RKO (cell line): ENCODE measurements around the gene TMEM260.
"Not testable (repeated sequence)": the region's sequence is repeated elsewhere in the genome, so short reads cannot be mapped to it uniquely, and the experiment has no call there.

Source experiments
- DNase-seq: peaks from one replicate; pipeline ENCODE4 v3.0.0-alpha.2; 2016; ENCODE audit warnings: low spot score

TMEM260 gene

DNA sequence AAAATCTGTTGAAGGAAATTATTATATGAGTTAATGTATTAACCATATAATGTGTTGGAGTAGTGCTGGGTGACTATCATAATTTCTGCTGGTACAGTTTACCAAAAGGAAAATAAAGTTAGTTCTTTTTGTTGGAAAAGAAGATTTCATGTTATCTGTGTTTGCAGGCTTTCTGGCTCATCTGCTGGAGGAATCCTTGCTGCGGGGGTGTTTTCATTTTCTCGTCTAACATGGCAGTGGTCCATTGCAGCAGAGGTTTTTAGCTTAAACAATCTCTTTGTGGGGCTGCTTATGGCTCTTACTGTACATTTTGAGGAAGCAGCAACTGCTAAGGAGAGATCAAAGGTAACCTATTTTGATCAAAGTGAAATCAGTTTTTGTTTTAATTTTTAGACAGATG lies 24.1 kb downstream of the TMEM260 start:
- DNase-seq: no peak

DNA sequence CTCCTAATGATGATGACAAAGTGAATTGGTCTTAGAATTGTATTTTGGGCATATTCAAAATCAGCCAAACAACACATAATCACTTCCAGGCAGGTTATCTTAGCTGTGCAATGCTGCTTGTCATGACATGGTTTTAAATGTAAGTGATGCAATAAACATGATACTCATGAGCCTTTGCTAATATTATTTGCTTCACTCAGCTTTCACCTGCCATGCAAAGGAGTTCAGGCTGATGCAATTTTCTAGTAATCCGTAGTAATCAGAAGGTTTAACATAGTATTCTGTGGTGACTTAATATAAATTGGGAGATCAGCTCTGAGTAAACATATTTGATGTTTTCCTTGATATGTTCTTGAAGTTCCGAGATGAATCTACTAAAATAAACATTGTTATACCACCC lies 29.1 kb downstream of the TMEM260 start:
- DNase-seq: no peak

DNA sequence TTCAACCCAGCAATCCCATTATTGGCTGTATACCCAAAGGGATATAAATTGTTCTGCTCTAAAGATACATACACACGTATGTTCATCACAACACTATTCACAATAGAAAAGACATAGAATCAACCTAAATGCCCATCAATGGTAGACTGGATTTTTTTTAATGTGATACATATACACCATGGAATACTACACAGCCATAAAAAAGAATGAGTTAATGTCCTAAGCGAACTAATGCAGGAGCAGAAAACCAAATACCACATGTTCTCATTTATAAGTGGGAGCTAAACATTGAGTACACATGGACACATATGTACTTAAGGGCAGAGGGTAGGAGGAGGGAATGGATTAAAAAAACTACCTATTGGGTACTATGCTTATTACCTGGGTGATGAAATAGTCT lies 32.1 kb downstream of the TMEM260 start:
- DNase-seq: not testable (repeated sequence)

DNA sequence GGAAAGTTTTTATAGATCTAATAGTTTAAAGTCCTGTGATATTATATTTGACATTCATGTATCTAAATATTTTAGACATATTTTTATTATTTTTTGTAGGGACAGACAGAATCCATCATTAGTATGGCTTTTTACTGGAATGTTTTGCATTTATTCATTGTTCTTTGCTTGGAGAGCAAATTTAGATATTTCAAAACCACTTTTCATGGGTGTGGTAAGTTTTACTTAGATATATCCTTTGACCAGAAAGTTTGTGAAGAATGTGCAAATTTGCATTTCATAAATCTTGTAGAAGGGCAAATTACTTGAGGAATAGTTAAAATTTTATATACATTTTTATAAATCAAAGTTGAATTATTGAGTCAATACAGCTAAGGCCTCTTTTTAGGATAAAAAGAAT lies 37.5 kb downstream of the TMEM260 start:
- DNase-seq: no peak

DNA sequence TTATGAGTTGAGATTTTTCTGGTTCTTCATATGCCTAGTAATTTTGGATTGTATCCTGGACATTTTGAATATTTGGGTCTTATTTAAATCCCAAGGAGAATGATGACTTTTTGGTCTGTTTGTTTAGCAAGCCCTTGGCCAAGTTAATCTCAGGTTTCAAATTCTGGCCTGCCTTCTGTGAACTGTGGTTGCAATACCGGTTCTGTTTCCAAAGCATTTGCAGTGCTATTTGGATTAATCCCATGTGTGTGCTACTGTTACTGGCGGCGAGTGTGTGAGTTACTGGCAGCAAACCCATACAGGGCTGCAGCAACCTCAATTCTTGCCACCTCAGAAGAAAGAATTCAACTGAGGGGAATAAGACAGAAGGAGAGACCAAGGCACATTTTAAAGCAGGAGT lies 51.1 kb downstream of the TMEM260 start:
- DNase-seq: no peak

- DNase-seq: no peak
Observed at GRCh38 chr14:56632195-56632594, 52.6 kb downstream of the TMEM260 start.

DNA sequence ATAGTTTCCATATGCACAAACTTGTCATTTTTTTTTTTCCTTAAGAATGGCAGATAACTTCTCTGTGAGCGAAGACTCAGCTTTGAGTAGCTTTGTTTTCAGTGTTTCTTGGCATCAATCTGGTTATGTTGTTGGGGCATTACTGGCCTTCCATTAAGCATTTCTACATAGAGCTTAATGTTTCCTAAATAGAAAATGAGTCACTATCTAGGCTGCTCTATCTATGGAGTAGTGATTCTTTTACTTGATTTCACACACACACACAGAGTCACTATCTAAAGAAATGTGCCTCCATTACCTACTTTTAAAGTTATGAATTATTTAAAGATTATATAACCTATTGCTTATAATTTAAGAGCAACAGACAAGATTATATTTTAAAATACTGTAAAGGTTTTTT lies 53.9 kb downstream of the TMEM260 start:
- no peak for DNase-seq

DNA sequence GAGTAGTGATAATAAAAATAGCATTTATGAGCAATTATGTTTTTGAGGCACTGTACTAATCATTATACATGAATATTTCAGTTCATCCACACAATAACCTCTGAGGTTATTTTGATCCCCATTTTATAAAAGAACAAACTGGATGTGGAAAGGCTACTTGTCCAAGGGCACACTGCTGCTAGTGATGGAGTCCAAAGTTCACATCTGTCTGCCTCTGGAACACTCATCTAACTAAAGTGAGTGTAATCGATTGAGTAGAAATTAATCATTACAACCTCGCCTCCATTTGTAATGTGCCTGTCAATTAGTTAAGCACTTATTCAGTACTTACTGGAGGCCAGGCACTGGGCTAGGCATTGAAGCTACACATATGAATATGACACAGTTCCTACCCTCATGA lies 55.4 kb downstream of the TMEM260 start:
- no peak for DNase-seq

GRCh38 chr14:56647493-56647892 lies 67.9 kb downstream of the TMEM260 start:
- DNase-seq: no peak

GRCh38 chr14:56648508-56649301 lies 69.1 kb downstream of the TMEM260 start:
- no peak for DNase-seq

- DNase-seq: no peak
Observed at GRCh38 chr14:56649382-56649781, 69.8 kb downstream of the TMEM260 start.

- DNase-seq: no peak
Observed at GRCh38 chr14:56650048-56650447, 70.5 kb downstream of the TMEM260 start.

DNA sequence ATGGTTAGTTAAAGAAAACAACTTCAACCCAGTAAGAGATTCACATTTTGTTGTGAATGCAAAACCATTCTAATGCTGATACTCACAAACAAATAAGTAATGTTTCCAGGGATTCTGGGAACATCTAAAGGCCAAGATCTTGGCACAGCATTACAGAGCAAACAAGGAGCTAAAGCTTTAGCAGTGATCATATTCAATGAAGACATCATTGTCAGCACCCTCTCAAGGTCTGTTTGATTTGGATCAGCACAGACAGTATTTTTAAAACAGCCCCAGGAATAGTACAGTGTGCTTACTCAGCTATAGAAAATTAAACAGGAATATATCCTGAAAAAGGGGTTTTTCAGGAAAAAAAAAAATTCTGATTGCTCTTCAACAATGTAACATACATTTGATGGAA lies 71.4 kb downstream of the TMEM260 start:
- no peak for DNase-seq

GRCh38 chr14:56657604-56658003 lies 78.0 kb downstream of the TMEM260 start:
- no peak for DNase-seq

DNA sequence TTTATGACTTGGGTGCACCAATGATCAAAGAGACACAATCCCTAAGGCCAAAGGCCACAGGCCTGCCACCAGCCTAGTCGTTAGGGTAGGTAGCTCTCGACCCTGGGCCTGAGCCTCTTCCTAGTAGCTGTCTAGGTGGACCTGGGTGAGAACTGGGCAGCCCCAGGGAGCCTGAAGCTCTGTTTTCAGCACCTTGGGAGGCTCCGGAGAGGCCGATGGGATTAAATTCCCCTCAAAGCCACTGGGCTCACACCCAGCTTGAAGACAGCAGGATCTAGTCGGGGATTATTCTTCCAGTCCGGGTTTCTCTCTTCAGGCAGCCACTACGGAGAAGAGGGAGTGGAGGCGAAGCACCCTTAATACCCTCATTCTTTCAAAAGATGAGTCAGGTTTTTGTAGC lies 79.8 kb downstream of the TMEM260 start:
- no peak for DNase-seq

DNA sequence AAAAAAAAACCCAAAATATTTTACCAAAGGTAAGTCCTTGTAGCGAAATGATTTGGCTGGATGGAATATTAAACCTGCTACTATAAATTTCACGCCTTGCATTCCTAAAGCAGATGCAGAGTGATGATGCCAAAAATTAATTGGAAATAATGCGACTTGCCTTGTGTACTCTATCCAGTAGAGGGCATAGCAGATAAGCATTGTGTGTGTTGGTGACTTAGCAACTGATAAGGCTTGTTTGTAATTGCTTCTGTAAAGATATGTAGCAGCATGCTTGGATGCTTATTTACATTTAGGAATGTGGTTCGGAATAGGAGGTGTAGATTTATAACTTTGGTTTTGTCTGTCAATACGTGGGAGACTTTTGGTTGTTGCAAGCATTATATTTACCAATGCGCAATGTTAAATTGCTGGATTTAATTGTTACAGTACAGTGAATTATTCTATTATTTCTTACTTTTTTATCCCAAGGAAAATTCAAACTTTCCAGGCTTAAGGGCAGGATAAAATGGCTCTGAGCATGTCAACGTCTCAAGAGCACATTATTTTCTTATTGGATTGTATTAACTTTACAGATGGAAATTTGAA lies 80.5 kb downstream of the TMEM260 start:
- peak; percentile 75 for DNase-seq

GRCh38 chr14:56660677-56661389 lies 81.2 kb downstream of the TMEM260 start:
- no peak for DNase-seq

- no peak for DNase-seq
Observed at GRCh38 chr14:56661478-56661877, 81.9 kb downstream of the TMEM260 start.

DNA sequence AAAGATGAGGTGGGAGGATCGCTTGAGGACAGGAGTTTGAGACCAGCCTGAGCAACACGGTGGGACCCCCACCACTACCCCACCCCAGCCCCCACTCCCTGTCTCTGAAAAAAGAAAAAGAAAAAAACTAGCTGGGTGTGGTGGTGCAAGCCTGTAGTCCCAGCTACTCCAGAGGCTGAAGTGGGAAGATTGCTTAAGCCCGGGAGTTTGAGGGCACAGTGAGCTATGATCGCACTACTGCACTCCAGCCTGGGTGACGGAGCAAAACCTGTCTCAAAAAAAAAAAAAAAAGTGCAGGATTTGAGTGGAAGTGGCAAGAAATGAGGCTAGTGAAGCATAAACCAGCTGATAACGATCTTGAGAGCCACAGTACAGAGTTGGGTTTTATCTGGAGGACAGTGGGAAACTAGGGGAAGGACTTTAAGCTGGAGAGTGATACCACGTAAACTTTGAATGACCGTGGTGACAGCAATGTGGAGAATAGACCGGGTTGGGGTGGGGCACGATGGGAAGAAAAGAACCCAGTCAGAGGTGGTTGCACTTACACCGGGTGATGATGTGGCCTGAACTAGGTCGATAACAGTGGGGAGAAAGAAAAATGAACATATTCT lies 85.3 kb downstream of the TMEM260 start:
- DNase-seq: no peak

GRCh38 chr14:56666294-56666693 lies 86.7 kb downstream of the TMEM260 start:
- no peak for DNase-seq

DNA sequence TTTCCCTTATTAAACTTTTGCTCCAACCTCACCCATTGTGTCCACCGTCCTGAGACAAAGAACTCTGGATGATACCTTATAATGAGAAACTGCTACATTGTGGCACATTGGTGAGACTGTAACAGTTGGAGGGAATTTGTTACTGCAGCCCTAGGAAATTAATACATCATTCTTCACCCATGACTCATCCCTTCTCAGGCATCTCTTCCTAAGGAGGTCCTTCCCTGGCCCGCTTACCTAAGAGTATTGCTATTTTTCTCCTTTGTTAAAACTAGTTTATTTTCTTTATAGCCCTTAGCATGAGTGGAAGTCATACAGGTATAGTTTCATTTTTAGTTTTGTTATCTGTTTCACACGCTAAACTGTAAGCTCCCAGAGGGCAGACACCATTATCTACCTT lies 87.1 kb downstream of the TMEM260 start:
- peak; percentile 4 for DNase-seq

DNA sequence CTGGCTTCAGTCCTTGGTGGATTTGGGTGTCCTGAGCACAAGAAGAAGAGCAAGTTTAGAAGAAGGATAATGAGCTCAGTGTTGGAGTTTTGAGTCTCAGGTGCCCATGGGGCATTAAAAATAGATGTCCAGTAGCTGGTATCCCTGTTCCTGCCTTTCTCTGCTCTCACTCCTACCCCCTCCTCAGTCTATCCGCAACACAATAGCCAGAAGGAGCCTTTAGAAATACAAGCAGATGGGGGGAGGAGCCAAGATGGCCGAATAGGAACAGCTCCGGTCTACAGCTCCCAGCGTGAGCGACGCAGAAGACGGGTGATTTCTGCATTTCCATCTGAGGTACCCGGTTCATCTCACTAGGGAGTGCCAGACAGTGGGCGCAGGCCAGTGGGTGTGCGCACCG lies 87.7 kb downstream of the TMEM260 start:
- not testable (repeated sequence) for DNase-seq

- DNase-seq: no peak
Observed at GRCh38 chr14:56676042-56676441, 96.4 kb downstream of the TMEM260 start.
